GM06990 (cell line): Measurements from ENCODE around the gene PUM2.

Experiments
- DNase-seq: peaks from one replicate; pipeline ENCODE4 v3.0.0-alpha.2; 2011; ENCODE audit not compliant: insufficient read length; ENCODE audit errors: extremely low read depth
- H3K27me3 ChIP-seq: replicated peaks from 2 replicates; pipeline ENCODE4 v1.6.0; 2011; ENCODE audit warnings: low read length; ENCODE audit not compliant: control insufficient read depth, insufficient read depth
- H3K36me3 ChIP-seq: 2 replicates; pipeline ENCODE4 v1.5.1; 2011; ENCODE audit warnings: low read length; ENCODE audit not compliant: control insufficient read depth, insufficient read depth
- H3K4me3 ChIP-seq: replicated peaks from 2 replicates; pipeline ENCODE4 v1.5.1; 2011; ENCODE audit warnings: low read depth, mild to moderate bottlenecking, control low read depth, low read length
- TF ChIP-seq, protein P1 (sequence below): IDR thresholded peaks from 2 replicates; pipeline ENCODE4 v1.5.1; 2011; ENCODE audit warnings: low read length, control low read depth, mild to moderate bottlenecking, inconsistent platforms; ENCODE audit not compliant: insufficient read depth, poor library complexity, severe bottlenecking

PUM2 gene

DNA sequence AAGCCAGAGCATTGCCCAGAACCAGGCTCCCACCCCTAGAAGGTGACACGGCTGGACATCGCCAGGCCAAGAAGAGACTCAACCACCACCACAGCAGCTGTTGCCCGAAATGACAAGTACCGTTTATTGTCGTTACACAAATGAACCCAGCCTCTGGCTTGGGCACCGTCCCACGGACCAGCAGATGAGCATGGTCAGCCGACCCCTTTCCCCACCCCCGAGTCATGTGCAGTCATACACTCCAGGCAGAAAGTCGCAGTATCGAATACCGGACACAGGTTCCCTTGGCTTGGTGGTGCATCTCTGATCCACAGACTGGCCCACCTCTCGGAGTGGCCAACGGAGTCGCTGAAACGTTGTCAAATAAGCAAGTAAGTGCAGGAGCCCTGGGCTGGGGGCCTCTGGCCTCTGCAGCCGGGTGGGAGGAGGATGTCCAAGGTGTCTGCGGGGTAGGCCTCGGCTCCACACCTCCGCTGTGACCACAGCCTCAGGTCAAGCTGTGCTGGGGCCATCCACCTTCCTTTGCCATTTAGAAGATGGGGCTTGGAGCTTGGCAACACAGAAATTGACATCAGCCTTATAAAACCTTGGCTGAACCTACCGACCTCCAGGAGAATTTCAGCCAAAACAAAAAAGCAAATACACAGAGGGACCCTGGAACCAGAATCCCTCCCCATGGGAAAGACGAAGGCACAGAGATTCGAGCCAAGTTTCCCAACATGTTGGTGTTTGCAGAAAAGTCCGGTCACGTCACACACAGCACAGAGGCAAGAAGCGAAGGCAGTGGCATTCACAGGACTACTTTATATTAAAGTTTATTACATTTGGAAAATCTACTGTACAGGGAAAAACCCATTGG, 149.7 kb downstream of the PUM2 start:
- H3K36me3 ChIP-seq: peaks cover 32% of the 10 kb centered on the region
- TF ChIP-seq, protein P1, sequence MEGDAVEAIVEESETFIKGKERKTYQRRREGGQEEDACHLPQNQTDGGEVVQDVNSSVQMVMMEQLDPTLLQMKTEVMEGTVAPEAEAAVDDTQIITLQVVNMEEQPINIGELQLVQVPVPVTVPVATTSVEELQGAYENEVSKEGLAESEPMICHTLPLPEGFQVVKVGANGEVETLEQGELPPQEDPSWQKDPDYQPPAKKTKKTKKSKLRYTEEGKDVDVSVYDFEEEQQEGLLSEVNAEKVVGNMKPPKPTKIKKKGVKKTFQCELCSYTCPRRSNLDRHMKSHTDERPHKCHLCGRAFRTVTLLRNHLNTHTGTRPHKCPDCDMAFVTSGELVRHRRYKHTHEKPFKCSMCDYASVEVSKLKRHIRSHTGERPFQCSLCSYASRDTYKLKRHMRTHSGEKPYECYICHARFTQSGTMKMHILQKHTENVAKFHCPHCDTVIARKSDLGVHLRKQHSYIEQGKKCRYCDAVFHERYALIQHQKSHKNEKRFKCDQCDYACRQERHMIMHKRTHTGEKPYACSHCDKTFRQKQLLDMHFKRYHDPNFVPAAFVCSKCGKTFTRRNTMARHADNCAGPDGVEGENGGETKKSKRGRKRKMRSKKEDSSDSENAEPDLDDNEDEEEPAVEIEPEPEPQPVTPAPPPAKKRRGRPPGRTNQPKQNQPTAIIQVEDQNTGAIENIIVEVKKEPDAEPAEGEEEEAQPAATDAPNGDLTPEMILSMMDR: no peak
- H3K4me3 ChIP-seq: no peak overlapping the region
- DNase-seq: no peak
- H3K27me3 ChIP-seq: no peaks in the 10 kb centered on the region

DNA sequence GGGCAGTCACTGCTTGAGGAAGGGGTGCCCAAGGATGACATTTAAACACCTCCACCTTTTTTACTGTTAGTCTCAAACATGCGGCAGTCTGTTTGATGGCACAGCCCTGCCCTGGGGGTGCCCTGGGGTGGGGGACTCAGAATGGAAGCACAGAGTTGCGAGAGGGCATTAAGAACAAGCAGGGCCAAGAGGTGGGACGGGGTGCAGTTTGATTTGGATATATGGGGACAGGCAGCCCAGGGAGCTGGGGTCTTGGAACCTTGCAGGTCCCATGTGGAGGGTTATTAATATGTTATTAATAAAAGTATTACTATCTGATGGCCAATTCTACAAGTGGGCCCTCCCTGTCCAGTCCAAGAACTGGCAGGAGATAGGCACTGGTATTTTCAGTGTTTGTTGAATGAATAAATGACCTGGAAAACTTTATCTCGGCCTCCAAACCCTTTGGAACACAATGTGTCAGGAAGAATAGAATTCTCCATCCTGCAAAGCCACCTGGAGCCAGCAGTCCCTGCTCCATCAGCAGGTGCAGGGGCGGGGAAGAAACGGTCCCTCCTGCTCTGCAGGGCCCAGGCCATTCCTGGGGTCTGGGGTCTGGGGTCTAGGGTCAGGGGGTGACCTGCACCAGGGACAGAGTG, 150.9 kb downstream of the PUM2 start:
- no peak overlapping the region for H3K4me3 ChIP-seq
- TF ChIP-seq, protein P1: no peak
- H3K27me3 ChIP-seq: no peaks in the 10 kb centered on the region
- H3K36me3 ChIP-seq: peaks cover 24% of the 10 kb centered on the region
- DNase-seq: no peak

DNA sequence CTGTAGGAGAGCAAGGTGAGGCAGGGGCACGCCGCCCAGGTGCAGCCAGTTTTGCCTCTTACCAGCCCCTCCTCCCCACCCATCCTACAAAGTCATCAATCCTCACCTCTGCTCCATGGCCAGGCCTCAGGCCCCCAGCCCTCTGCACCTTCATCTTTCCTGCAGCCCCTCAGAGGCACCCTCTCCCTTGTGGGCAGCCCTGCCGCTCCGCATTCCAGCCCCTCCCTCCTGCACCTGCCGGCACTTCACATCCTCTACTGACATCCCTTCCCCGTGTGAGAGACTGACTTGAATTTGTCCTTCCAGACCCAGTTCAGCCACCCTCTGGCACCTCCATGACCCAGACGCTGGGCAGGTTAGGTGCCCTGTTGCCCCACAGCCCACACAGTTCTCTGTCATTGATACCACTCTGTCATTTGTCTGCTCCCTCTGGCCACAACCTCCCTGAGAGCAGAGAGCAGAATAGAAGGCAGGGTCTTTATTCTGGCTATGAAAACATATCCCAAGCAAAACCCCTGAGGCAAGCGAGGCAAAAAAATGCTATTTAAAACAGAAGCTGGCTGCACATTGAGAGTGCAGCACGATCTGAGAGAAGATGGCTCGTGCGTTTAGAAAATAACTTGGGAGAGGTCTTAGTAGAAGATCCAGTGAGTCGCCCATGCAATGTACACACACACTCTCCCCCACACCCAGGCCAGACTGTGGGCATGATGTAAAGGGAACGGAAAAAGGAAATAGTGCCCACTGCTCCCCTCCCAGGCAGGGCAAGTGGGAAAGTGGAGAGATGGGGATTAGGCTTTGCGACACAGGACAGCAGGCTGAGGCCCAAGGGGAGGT, 151.6 kb downstream of the PUM2 start:
- Histone ChIP-seq H3K27me3 (no peaks in the 10 kb centered on the region), H3K4me3 (no peak overlapping the region), H3K36me3 (peaks cover 20% of the 10 kb centered on the region)
- TF ChIP-seq, protein P1: no peak
- no peak for DNase-seq
